Right atrium auricular region (tissue), 2 donors: ENCODE data around the gene IGLL1. TPM values are rescaled to one million over a fixed set of nuclear protein-coding genes. Genes with fewer than 3 reads are reported as not detected.

Experiments used
- DNase-seq: peaks from one replicate; pipeline ENCODE4 v3.0.0-alpha.2; 2019; ENCODE audit warnings: low spot score
- H3K27ac ChIP-seq, 2 donors: fragments of 200-600 bp; sonication (generic); 1 replicate in 1 of 2; 2 replicates in 1 of 2; pipeline ENCODE4 v1.5.1; 2016 to 2019
- H3K27me3 ChIP-seq, 2 donors: fragments of 200-600 bp; sonication (generic); one replicate each; pipeline versions ENCODE4 v1.5.1 to v1.6.0; 2017 to 2019
- H3K36me3 ChIP-seq: fragments of 200-600 bp; sonication (generic); one replicate; pipeline ENCODE4 v1.5.1; 2016
- H3K4me1 ChIP-seq, 2 donors: fragments of 200-600 bp; sonication (generic); one replicate each; pipeline versions ENCODE4 v1.5.1 to v1.6.0; 2017 to 2019
- H3K4me3 ChIP-seq, 2 donors: fragments of 200-600 bp; sonication (generic); 1 replicate in 1 of 2; 2 replicates in 1 of 2; pipeline ENCODE4 v1.5.1; 2017 to 2019; ENCODE audit warnings: mild to moderate bottlenecking in 1 of 2, moderate library complexity in 1 of 2
- H3K9me3 ChIP-seq, 2 donors: fragments of 200-600 bp; sonication (generic); one replicate each; pipeline ENCODE4 v1.5.1; 2019
- total RNA-seq, 2 donors: library from RNA; depleted of rRNA; stranded (reverse); fragments of >200 nt; gene quantifications; one replicate each; pipeline ENCODE4 v1.1.0, GENCODE V29; 2016
- TF ChIP-seq, protein P1 (sequence below), 2 donors: fragments of 200-600 bp; sonication (generic); IDR thresholded peaks; one replicate each; pipeline ENCODE4 v1.5.1; 2019; ENCODE audit warnings: antibody characterized with exemption in 2 of 2

Gene IGLL1
- total RNA-seq, 2 donors from 2014 or later, result not detected

GRCh38 chr22:23621082-23621780 lies 41.1 kb upstream of the IGLL1 start:
- Histone ChIP-seq H3K9me3 (peaks cover 0 to 5% of the 10 kb centered on the region in 2 donors), H3K27ac (no peak overlapping the region), H3K4me1 (no peaks in the 10 kb centered on the region), H3K4me3 (no peak overlapping the region), H3K36me3 (no peaks in the 10 kb centered on the region), H3K27me3 (no peaks in the 10 kb centered on the region)
- DNase-seq, result no peak
- TF ChIP-seq, protein P1, sequence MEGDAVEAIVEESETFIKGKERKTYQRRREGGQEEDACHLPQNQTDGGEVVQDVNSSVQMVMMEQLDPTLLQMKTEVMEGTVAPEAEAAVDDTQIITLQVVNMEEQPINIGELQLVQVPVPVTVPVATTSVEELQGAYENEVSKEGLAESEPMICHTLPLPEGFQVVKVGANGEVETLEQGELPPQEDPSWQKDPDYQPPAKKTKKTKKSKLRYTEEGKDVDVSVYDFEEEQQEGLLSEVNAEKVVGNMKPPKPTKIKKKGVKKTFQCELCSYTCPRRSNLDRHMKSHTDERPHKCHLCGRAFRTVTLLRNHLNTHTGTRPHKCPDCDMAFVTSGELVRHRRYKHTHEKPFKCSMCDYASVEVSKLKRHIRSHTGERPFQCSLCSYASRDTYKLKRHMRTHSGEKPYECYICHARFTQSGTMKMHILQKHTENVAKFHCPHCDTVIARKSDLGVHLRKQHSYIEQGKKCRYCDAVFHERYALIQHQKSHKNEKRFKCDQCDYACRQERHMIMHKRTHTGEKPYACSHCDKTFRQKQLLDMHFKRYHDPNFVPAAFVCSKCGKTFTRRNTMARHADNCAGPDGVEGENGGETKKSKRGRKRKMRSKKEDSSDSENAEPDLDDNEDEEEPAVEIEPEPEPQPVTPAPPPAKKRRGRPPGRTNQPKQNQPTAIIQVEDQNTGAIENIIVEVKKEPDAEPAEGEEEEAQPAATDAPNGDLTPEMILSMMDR (IDR thresholded peaks at IDR 0.05), result no peak

- no peaks in the 10 kb centered on the region for H3K4me1 ChIP-seq
- no peak overlapping the region for H3K27ac ChIP-seq
- DNase-seq, result no peak
- no peaks in the 10 kb centered on the region for H3K36me3 ChIP-seq
- no peaks in the 10 kb centered on the region for H3K9me3 ChIP-seq
- no peak overlapping the region for H3K4me3 ChIP-seq
- H3K27me3 ChIP-seq, result no peaks in the 10 kb centered on the region
- TF ChIP-seq, protein P1 (IDR thresholded peaks at IDR 0.05), result no peak
Measured at GRCh38 chr22:23613193-23613972, 33.3 kb upstream of the IGLL1 start.

GRCh38 chr22:23609983-23610781 lies 30.1 kb upstream of the IGLL1 start:
- Histone ChIP-seq H3K4me1 (no peaks in the 10 kb centered on the region), H3K27me3 (no peaks in the 10 kb centered on the region), H3K9me3 (no peaks in the 10 kb centered on the region), H3K27ac (no peak overlapping the region), H3K4me3 (no peak overlapping the region), H3K36me3 (no peaks in the 10 kb centered on the region)
- TF ChIP-seq, protein P1 (IDR thresholded peaks at IDR 0.05), result no peak
- no peak for DNase-seq

- TF ChIP-seq, protein P1 (IDR thresholded peaks at IDR 0.05), result no peak
- Histone ChIP-seq H3K27me3 (no peaks in the 10 kb centered on the region), H3K36me3 (no peaks in the 10 kb centered on the region), H3K4me3 (no peak overlapping the region), H3K27ac (no peak overlapping the region), H3K4me1 (no peaks in the 10 kb centered on the region), H3K9me3 (no peaks in the 10 kb centered on the region)
- no peak for DNase-seq
Measured at GRCh38 chr22:23608583-23608982, 28.5 kb upstream of the IGLL1 start.

- no peak overlapping the region for H3K27ac ChIP-seq
- no peak overlapping the region for H3K4me3 ChIP-seq
- no peaks in the 10 kb centered on the region for H3K9me3 ChIP-seq
- H3K27me3 ChIP-seq, result no peaks in the 10 kb centered on the region
- H3K36me3 ChIP-seq, result no peaks in the 10 kb centered on the region
- no peak for DNase-seq
- no peaks in the 10 kb centered on the region for H3K4me1 ChIP-seq
- TF ChIP-seq, protein P1 (IDR thresholded peaks at IDR 0.05), result no peak
Measured at GRCh38 chr22:23606204-23607131, 26.4 kb upstream of the IGLL1 start.
